ENCODE measurements around the gene C1orf210.

C1orf210 gene

DNA sequence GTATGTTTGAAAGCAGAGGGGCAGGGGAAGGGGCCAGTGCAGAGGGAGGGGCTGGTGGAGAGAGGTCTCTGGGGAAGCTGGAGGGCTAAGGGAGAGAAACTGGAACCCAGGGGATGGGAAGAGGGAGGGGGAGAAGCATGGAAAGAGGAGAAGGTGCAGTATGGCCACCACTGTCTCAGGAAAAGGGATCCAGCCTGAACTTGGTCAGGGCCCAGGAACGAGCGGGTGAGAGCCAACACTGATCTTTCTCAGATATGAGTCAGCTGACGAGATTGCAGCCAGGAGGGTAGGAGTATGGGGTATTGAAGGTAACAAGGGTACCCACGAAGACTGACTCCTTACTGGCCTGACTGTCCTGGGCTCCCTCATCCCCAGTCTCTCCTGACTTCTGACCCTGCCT lies 33.5 kb upstream of the C1orf210 start:
- no peak for DNase-seq
- Histone ChIP-seq H3K36me3 (no peaks in the 10 kb centered on the region), H3K27ac (no peak overlapping the region), H3K4me3 (ENCODE audit: low read depth, low read length) (no peak overlapping the region), H3K9me3 (ENCODE audit: severe bottlenecking) (no peaks in the 10 kb centered on the region), H3K27me3 (ENCODE audit: insufficient read depth, low read depth, severe bottlenecking) (no peaks in the 10 kb centered on the region)
- TF ChIP-seq, protein P1, sequence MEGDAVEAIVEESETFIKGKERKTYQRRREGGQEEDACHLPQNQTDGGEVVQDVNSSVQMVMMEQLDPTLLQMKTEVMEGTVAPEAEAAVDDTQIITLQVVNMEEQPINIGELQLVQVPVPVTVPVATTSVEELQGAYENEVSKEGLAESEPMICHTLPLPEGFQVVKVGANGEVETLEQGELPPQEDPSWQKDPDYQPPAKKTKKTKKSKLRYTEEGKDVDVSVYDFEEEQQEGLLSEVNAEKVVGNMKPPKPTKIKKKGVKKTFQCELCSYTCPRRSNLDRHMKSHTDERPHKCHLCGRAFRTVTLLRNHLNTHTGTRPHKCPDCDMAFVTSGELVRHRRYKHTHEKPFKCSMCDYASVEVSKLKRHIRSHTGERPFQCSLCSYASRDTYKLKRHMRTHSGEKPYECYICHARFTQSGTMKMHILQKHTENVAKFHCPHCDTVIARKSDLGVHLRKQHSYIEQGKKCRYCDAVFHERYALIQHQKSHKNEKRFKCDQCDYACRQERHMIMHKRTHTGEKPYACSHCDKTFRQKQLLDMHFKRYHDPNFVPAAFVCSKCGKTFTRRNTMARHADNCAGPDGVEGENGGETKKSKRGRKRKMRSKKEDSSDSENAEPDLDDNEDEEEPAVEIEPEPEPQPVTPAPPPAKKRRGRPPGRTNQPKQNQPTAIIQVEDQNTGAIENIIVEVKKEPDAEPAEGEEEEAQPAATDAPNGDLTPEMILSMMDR (IDR thresholded peaks at IDR 0.05; ENCODE audit: low read depth, low read length) = no peak

GRCh38 chr1:43317817-43318471 lies 32.6 kb upstream of the C1orf210 start:
- TF ChIP-seq, protein P1 (IDR thresholded peaks at IDR 0.05; ENCODE audit: low read depth, low read length) = no peak
- H3K27me3 ChIP-seq (ENCODE audit: insufficient read depth, low read depth, severe bottlenecking) = no peaks in the 10 kb centered on the region
- no peak overlapping the region for H3K4me3 ChIP-seq (ENCODE audit: low read depth, low read length)
- DNase-seq = peak; percentile 32
- no peaks in the 10 kb centered on the region for H3K9me3 ChIP-seq (ENCODE audit: severe bottlenecking)
- H3K36me3 ChIP-seq = no peaks in the 10 kb centered on the region
- H3K27ac ChIP-seq = no peak overlapping the region

- H3K27me3 ChIP-seq (ENCODE audit: insufficient read depth, low read depth, severe bottlenecking) = no peaks in the 10 kb centered on the region
- H3K4me3 ChIP-seq (ENCODE audit: low read depth, low read length) = no peak overlapping the region
- no peak for DNase-seq
- H3K27ac ChIP-seq = no peak overlapping the region
- no peaks in the 10 kb centered on the region for H3K9me3 ChIP-seq (ENCODE audit: severe bottlenecking)
- TF ChIP-seq, protein P1 (IDR thresholded peaks at IDR 0.05; ENCODE audit: low read depth, low read length) = 0 out of 2 replicates have a peak, but pooled peaks have one; percentile 23
- no peaks in the 10 kb centered on the region for H3K36me3 ChIP-seq
Measured at GRCh38 chr1:43316738-43317520, 31.5 kb upstream of the C1orf210 start.

GRCh38 chr1:43315963-43316737 lies 30.8 kb upstream of the C1orf210 start:
- H3K27ac ChIP-seq = no peak overlapping the region
- H3K4me3 ChIP-seq (ENCODE audit: low read depth, low read length) = no peak overlapping the region
- TF ChIP-seq, protein P1 (IDR thresholded peaks at IDR 0.05; ENCODE audit: low read depth, low read length) = no peak
- DNase-seq = no peak
- no peaks in the 10 kb centered on the region for H3K36me3 ChIP-seq
- no peaks in the 10 kb centered on the region for H3K9me3 ChIP-seq (ENCODE audit: severe bottlenecking)
- H3K27me3 ChIP-seq (ENCODE audit: insufficient read depth, low read depth, severe bottlenecking) = no peaks in the 10 kb centered on the region

GRCh38 chr1:43315481-43315880 lies 30.1 kb upstream of the C1orf210 start:
- Histone ChIP-seq H3K27me3 (ENCODE audit: insufficient read depth, low read depth, severe bottlenecking) (no peaks in the 10 kb centered on the region), H3K4me3 (ENCODE audit: low read depth, low read length) (no peak overlapping the region), H3K36me3 (no peaks in the 10 kb centered on the region), H3K9me3 (ENCODE audit: severe bottlenecking) (no peaks in the 10 kb centered on the region), H3K27ac (no peak overlapping the region)
- DNase-seq = no peak
- TF ChIP-seq, protein P1 (IDR thresholded peaks at IDR 0.05; ENCODE audit: low read depth, low read length) = no peak

Measured in WERI-Rb-1 (cell line).